HepG2 (cell line): ENCODE results near the gene UVSSA. TPM values are rescaled to one million over a fixed set of nuclear protein-coding genes. Genes with fewer than 3 reads are reported as not detected.
A peak's percentile ranks its signal among the peaks of the same experiment; 100 is the strongest.

Experiments
- ATAC-seq: fragments of 200-7000 bp; cut with Tn5 transposase; 3 replicates; pipeline ENCODE4 v1.9.1; 2020; ENCODE audit warnings: mild to moderate bottlenecking, moderate library complexity
- BruUV-seq: library from RNA; stranded (reverse); fragments of 400-500 nt; replicated peaks from 2 replicates; lab custom pipeline; 2021; lab: Mats Ljungman, UMichigan
- CTCF ChIA-PET: fragments of 300-600 bp; formaldehyde crosslinking; extraction: SDS; loops from one replicate; lab custom pipeline; 2021; ENCODE audit warnings: low total read pairs, inconsistent platforms, low intra/inter-chr PET ratio; lab: Yijun Ruan, JAX
- POLR2A ChIA-PET: fragments of 350-600 bp; sonication (Branson Sonifier 250); formaldehyde crosslinking; loops from one replicate; lab custom pipeline; 2020; ENCODE audit warnings: antibody characterized with exemption, inconsistent platforms; lab: Yijun Ruan, JAX
- DNase-seq: peaks from one replicate; pipeline ENCODE4 v3.0.0-alpha.2; 2015; ENCODE audit warnings: low spot score
- FAIRE-seq: peaks from 3 replicates; lab custom pipeline; 2011; peaks lifted over from hg19 to GRCh38; lab: Jason Lieb, UNC
- H2AFZ ChIP-seq: one replicate; pipeline ENCODE4 v1.6.1; 2011; ENCODE audit warnings: low read length, inconsistent platforms
- H3K27ac ChIP-seq: fragments of 300-600 bp; 3 replicates; pipeline ENCODE4 v1.8.0; 2011; ENCODE audit warnings: mixed run types, mild to moderate bottlenecking, mixed read lengths, low read length, inconsistent platforms; ENCODE audit not compliant: insufficient read depth; ENCODE audit errors: extremely low read length
- H3K27me3 ChIP-seq, 2 experiments: fragments of 200-600 bp in 1 of 2; 2 replicates in 1 of 2; 3 replicates in 1 of 2; pipeline versions ENCODE4 v1.6.0 to v1.8.0; 2011; ENCODE audit warnings: low read length in 2 of 2, mild to moderate bottlenecking in 2 of 2, moderate library complexity in 2 of 2, inconsistent platforms in 1 of 2; ENCODE audit not compliant: insufficient read depth in 2 of 2, control insufficient read depth in 1 of 2
- H3K36me3 ChIP-seq, 2 experiments: fragments of 200-600 bp in 1 of 2; replicated peaks in 1 of 2; 2 replicates in 1 of 2; 3 replicates in 1 of 2; pipeline versions ENCODE4 v1.5.1 to v1.8.0; 2011; ENCODE audit warnings: low read length in 2 of 2, inconsistent platforms in 1 of 2; ENCODE audit not compliant: insufficient read depth in 2 of 2, control insufficient read depth in 1 of 2
- H3K4me1 ChIP-seq: 2 replicates; pipeline ENCODE4 v1.5.1; 2012; ENCODE audit warnings: low read length, inconsistent platforms; ENCODE audit not compliant: insufficient read depth
- H3K4me2 ChIP-seq: 2 replicates; pipeline ENCODE4 v1.6.0; 2011; ENCODE audit warnings: low read depth, low read length, inconsistent platforms
- H3K4me3 ChIP-seq, 3 experiments: fragments of 200-600 bp in 1 of 3; sonication (generic), shearing (Covaris generic) in 1 of 3; replicated peaks in 1 of 3; 2 replicates each; pipeline ENCODE4 v1.5.1; 2011 to 2016; ENCODE audit warnings: low read length in 3 of 3, inconsistent platforms in 2 of 3, low read depth in 2 of 3, mild to moderate bottlenecking in 2 of 3, control low read depth in 1 of 3, mixed read lengths in 1 of 3; ENCODE audit not compliant: insufficient read depth in 1 of 3
- H3K79me2 ChIP-seq: one replicate; pipeline ENCODE4 v1.6.1; 2011; ENCODE audit warnings: low read length, inconsistent platforms; ENCODE audit not compliant: insufficient read depth
- H3K9ac ChIP-seq: 2 replicates; pipeline ENCODE4 v1.6.0; 2011; ENCODE audit warnings: mild to moderate bottlenecking, low read depth, low read length, inconsistent platforms; ENCODE audit not compliant: insufficient read depth
- H3K9me3 ChIP-seq: 2 replicates; pipeline ENCODE4 v1.5.1; 2012; ENCODE audit warnings: mild to moderate bottlenecking, low read length
- H4K20me1 ChIP-seq: 2 replicates; pipeline ENCODE4 v1.6.0; 2011; ENCODE audit warnings: inconsistent platforms, mild to moderate bottlenecking, low read length, moderate library complexity; ENCODE audit not compliant: insufficient read depth
- AGO2 ChIP-seq: fragments of 200-400 bp; formaldehyde crosslinking; optimal IDR thresholded peaks from 2 replicates; pipeline ENCODE3; 2017; ENCODE audit warnings: mild to moderate bottlenecking, low read depth, low read length, moderate library complexity
- E2F1 ChIP-seq: sonication (generic); formaldehyde crosslinking; IDR thresholded peaks from 2 replicates; pipeline ENCODE4 v1.5.0; 2020; ENCODE audit warnings: missing genetic modification reagents
- ELF4 ChIP-seq: sonication (generic); formaldehyde crosslinking; IDR thresholded peaks from 2 replicates; pipeline ENCODE4 v1.5.0; 2020; ENCODE audit warnings: missing genetic modification reagents, mild to moderate bottlenecking, moderate library complexity, borderline replicate concordance
- FOXM1 ChIP-seq: sonication (generic); formaldehyde crosslinking; IDR thresholded peaks from 2 replicates; pipeline ENCODE4 v1.5.0; 2020; ENCODE audit warnings: missing genetic modification reagents
- GTF3A ChIP-seq: sonication (generic); formaldehyde crosslinking; conservative IDR thresholded peaks from 2 replicates; pipeline ENCODE4 v1.4.0; 2020; ENCODE audit warnings: mild to moderate bottlenecking, missing genetic modification reagents
- MZF1 ChIP-seq: sonication (generic); formaldehyde crosslinking; IDR thresholded peaks from 2 replicates; pipeline ENCODE4 v1.8.1; 2023; ENCODE audit warnings: mild to moderate bottlenecking, missing genetic modification reagents, borderline replicate concordance
- PAWR ChIP-seq: sonication (generic); formaldehyde crosslinking; IDR thresholded peaks from 2 replicates; pipeline ENCODE4 v1.4.0; 2020; ENCODE audit warnings: missing genetic modification reagents, mild to moderate bottlenecking, borderline replicate concordance
- PTBP1 ChIP-seq: fragments of 200-400 bp; formaldehyde crosslinking; IDR thresholded peaks from 2 replicates; pipeline ENCODE4 v1.6.1; 2018; ENCODE audit warnings: low read length, low read depth; ENCODE audit not compliant: poor library complexity, severe bottlenecking
- SALL2 ChIP-seq: sonication (generic); formaldehyde crosslinking; IDR thresholded peaks from 2 replicates; pipeline ENCODE4 v1.8.1; 2023; ENCODE audit warnings: mild to moderate bottlenecking, missing genetic modification reagents, inconsistent platforms
- SMARCC2 ChIP-seq: fragments of 450-650 bp; IDR thresholded peaks from 2 replicates; pipeline ENCODE4 v1.6.1; 2017; ENCODE audit warnings: antibody characterized with exemption, mild to moderate bottlenecking
- TFDP2 ChIP-seq: sonication (generic); formaldehyde crosslinking; IDR thresholded peaks from 2 replicates; pipeline ENCODE4 v1.4.0; 2020; ENCODE audit warnings: missing genetic modification reagents
- ZSCAN31 ChIP-seq: sonication (generic); formaldehyde crosslinking; IDR thresholded peaks from 2 replicates; pipeline ENCODE4 v1.5.0; 2020; ENCODE audit warnings: low read depth, mild to moderate bottlenecking, missing genetic modification reagents
- WGBS: methylation state at CpG from one replicate; pipeline ENCODE4 v1.1.6; 2017; ENCODE audit warnings: low lambda C conversion rate; 5-methylcytosine and 5-hydroxymethylcytosine counted together
- in situ Hi-C: cut with HindIII; loops from 2 replicates; pipeline ENCODE4 v1.10.0; 2017; ENCODE audit warnings: low pct_unique_long_range_greater_than_20kb; ENCODE audit not compliant: extremely low pct_ligation_motif_present
- intact Hi-C: fragments of 100-400 bp; cut with micrococcal nuclease; formaldehyde crosslinking; loops from one replicate; pipeline ENCODE4 v1.10.0; 2022; ENCODE audit not compliant: unreplicated experiment
- polyA plus RNA-seq, 8 experiments: library from polyadenylated mRNA; depleted of rRNA in 3 of 8; stranded (reverse) in 7 of 8; unstranded in 1 of 8; fragments of >200 nt; fragmentation: Illumina TruSeq in 4 of 8; extraction: Trizol in 4 of 8; gene quantifications; 2 replicates each; pipeline versions ENCODE4 v1.2.1 to v1.2.3, GENCODE V29; 2011 to 2016; ENCODE audit warnings: low read depth in 4 of 8, missing spikeins in 1 of 8, mixed read lengths in 1 of 8; ENCODE audit not compliant: insufficient read depth in 1 of 8
- total RNA-seq, 5 experiments: library from RNA; depleted of rRNA; stranded (reverse); fragments of >200 nt; fragmentation: Illumina TruSeq; extraction: Trizol; gene quantifications; 2 replicates each; pipeline ENCODE4 v1.2.3, GENCODE V29; 2016; ENCODE audit warnings: low read depth in 1 of 5
- TF ChIP-seq, protein P1 (sequence below): IDR thresholded peaks from 2 replicates; pipeline ENCODE4 v1.6.1; 2016; ENCODE audit warnings: mild to moderate bottlenecking, missing biosample characterization, missing genetic modification reagents

The UVSSA gene
- total and polyA plus RNA-seq, 2 of the 13 experiments (the other 11 are each of a cell fraction or from before 2014, with no cell fraction given): 4.6 to 8.4 TPM

- no peak for DNase-seq
- in situ Hi-C loops: no loop called here
- Histone ChIP-seq H3K4me1 (no peaks in the 10 kb centered on the region), H3K9me3 (no peaks in the 10 kb centered on the region), H4K20me1 (no peaks in the 10 kb centered on the region), H2AFZ (no peak overlapping the region), H3K27ac (no peak overlapping the region), H3K4me3 (no peak overlapping the region), H3K27me3 (no peaks in the 10 kb centered on the region), H3K79me2 (no peaks in the 10 kb centered on the region), H3K9ac (no peak overlapping the region), H3K36me3 (peaks cover 2 to 6% of the 10 kb centered on the region in 2 experiments; a peak in 2 of 5 replicates), H3K4me2 (no peak overlapping the region)
- no CpG with 5 or more reads among the region's 27 CpGs for WGBS
- FAIRE-seq: no peak
- no TSS peak for BruUV-seq
- ATAC-seq: no peak
- intact Hi-C loops: no loop called here
- POLR2A ChIA-PET: no interaction called here
- TF ChIP-seq GTF3A (no peak), AGO2 (peak; percentile 7), PTBP1 (no peak)
- CTCF ChIA-PET: no interaction called here
Observed at GRCh38 chr4:1379351-1379781, 32.4 kb downstream of the UVSSA start.

GRCh38 chr4:1379801-1380331 is 32.9 kb downstream of the UVSSA start:
- WGBS: 98% methylated on average over 13 of the region's 31 CpGs
- H3K4me1 ChIP-seq: no peaks in the 10 kb centered on the region
- in situ Hi-C loops: no loop called here
- H3K79me2 ChIP-seq: no peaks in the 10 kb centered on the region
- FAIRE-seq (no peak), ATAC-seq (no peak), DNase-seq (no peak)
- no peak overlapping the region for H3K27ac ChIP-seq
- H4K20me1 ChIP-seq: no peaks in the 10 kb centered on the region
- intact Hi-C loops: no loop called here
- no TSS peak for BruUV-seq
- H2AFZ ChIP-seq: no peak overlapping the region
- H3K27me3 ChIP-seq: no peaks in the 10 kb centered on the region
- no peaks in the 10 kb centered on the region for H3K9me3 ChIP-seq
- POLR2A ChIA-PET: no interaction called here
- CTCF ChIA-PET: no interaction called here
- H3K9ac ChIP-seq: no peak overlapping the region
- peaks cover 2 to 10% of the 10 kb centered on the region in 2 experiments; a peak in 2 of 5 replicates for H3K36me3 ChIP-seq
- no peak overlapping the region for H3K4me2 ChIP-seq
- H3K4me3 ChIP-seq: no peak overlapping the region
- no peak for TF ChIP-seq TFDP2
- no peak for TF ChIP-seq SALL2 (CRISPR knock-in tag)
- TF ChIP-seq ELF4: no peak
- TF ChIP-seq PAWR (CRISPR knock-in tag): no peak
- TF ChIP-seq SMARCC2: no peak
- no peak for TF ChIP-seq MZF1 (CRISPR knock-in tag)
- TF ChIP-seq E2F1 (CRISPR knock-in tag): no peak
- no peak for TF ChIP-seq ZSCAN31
- TF ChIP-seq, protein P1, sequence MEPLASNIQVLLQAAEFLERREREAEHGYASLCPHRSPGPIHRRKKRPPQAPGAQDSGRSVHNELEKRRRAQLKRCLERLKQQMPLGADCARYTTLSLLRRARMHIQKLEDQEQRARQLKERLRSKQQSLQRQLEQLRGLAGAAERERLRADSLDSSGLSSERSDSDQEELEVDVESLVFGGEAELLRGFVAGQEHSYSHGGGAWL (CRISPR knock-in tag): no peak
- no peak for TF ChIP-seq FOXM1 (CRISPR knock-in tag)
